Stimulated activated CD8-positive, alpha-beta memory T cell treated with anti-CD3 and anti-CD28 coated beads, Interleukin-2, amount 100 ng/mL, for 1 hour (primary cell): Measurements from ENCODE around the gene SSTR1.

Experiments
- DNase-seq, 2 donors: peaks; one replicate each; pipeline ENCODE4 v3.0.0-alpha.2; 2020; ENCODE audit warnings: low read depth in 2 of 2

Gene SSTR1

DNA sequence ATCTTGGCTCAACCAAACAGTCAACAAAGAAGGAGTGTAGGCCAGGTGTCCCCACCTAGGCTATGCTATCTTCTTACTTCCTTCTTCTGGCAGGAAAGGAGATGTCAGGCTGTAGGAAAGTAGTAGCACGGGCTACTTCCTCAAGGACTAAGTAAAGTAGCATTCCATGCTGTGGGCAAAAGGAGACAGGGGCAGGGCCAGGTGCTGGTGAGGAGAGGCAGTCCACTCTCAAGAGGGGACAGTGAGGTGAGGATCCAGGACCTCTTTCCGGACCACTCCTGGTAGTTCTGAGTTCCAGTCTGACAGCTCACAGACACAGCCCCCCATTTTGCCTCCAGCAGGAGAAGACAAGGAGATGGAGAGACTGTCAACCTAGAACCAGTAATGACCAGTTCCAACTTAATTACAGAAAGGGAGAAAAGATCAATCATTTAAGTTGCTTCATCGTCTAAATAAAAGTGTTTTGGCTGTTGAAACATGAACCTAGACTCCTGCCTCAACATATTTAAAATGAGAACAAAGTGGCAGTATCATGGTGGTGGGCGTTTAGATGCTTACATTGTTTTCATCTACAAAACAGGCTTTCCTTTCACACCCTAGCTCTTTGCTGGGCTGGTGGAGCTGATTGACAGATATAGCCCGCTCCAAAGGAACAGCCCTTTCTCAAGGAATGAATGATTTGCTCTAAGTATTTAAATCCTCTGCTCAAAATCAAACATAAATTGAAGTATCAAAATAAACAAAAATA lies 5.1 kb upstream of the SSTR1 start:
- no peak for DNase-seq

GRCh38 chr14:38203929-38204718 lies 3.6 kb upstream of the SSTR1 start:
- no peak for DNase-seq

DNA sequence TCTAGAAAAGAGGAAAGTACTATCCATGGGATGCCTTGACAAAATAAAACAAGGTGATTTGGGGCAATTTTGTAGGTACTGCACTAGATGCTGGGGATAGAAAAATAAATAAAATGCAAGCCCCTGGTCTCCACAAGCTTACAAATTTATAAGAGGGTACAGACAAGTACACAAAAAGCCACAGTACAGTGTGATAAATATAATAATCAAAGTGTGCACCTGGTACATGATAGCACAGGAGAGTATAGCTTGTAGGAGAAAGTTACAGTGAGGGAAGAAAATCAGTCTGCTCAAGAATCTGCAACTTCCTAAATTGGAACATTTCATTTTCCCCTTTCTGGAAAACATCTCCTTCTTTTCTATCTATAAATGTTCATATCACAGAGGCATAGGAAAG lies 3.0 kb upstream of the SSTR1 start:
- no peak for DNase-seq

GRCh38 chr14:38205119-38205813 lies 2.4 kb upstream of the SSTR1 start:
- DNase-seq = no peak

- no peak for DNase-seq
These were observed 1.6 kb upstream of the SSTR1 start for GRCh38 chr14:38205949-38206665.

DNA sequence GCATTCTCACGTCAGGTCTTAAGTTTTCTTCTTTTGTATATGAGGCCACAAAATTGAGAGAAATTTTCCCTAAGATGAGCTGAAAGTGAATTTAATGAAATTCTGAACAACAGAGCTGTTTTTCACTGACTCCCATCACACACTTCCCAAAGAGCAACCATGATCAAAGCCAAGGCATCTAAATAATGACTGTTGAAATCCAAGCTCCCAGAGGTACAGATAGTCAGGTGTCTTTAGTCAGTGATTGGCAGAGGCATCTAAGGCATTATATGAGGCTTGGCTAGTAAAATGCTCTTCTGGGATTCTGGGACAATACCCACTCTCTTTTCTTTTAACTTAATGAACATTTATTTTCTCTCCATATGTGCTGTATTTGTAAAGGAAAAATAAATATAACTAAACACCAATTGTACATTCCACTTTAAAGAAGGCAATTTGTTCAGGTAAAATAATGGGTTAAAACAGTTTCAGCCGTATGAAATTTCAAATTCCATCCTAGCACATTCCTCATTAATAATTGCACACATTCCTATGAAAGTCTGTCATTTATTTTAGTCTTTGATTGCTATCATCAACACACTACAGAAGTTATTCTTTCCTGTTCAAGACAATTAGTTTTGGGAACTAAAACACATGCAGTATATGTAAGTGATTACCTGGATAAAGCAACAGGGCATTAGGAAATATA lies 871 bp upstream of the SSTR1 start:
- DNase-seq = no peak

GRCh38 chr14:38207377-38207735 lies 348 bp upstream of the SSTR1 start:
- DNase-seq = no peak

GRCh38 chr14:38208618-38209562 lies 1.2 kb downstream of the SSTR1 start:
- no peak for DNase-seq

DNA sequence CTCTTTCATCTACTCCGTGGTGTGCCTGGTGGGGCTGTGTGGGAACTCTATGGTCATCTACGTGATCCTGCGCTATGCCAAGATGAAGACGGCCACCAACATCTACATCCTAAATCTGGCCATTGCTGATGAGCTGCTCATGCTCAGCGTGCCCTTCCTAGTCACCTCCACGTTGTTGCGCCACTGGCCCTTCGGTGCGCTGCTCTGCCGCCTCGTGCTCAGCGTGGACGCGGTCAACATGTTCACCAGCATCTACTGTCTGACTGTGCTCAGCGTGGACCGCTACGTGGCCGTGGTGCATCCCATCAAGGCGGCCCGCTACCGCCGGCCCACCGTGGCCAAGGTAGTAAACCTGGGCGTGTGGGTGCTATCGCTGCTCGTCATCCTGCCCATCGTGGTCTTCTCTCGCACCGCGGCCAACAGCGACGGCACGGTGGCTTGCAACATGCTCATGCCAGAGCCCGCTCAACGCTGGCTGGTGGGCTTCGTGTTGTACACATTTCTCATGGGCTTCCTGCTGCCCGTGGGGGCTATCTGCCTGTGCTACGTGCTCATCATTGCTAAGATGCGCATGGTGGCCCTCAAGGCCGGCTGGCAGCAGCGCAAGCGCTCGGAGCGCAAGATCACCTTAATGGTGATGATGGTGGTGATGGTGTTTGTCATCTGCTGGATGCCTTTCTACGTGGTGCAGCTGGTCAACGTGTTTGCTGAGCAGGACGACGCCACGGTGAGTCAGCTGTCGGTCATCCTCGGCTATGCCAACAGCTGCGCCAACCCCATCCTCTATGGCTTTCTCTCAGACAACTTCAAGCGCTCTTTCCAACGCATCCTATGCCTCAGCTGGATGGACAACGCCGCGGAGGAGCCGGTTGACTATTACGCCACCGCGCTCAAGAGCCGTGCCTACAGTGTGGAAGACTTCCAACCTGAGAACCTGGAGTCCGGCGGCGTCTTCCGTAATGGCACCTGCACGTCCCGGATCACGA lies 2.2 kb downstream of the SSTR1 start:
- no peak for DNase-seq

DNA sequence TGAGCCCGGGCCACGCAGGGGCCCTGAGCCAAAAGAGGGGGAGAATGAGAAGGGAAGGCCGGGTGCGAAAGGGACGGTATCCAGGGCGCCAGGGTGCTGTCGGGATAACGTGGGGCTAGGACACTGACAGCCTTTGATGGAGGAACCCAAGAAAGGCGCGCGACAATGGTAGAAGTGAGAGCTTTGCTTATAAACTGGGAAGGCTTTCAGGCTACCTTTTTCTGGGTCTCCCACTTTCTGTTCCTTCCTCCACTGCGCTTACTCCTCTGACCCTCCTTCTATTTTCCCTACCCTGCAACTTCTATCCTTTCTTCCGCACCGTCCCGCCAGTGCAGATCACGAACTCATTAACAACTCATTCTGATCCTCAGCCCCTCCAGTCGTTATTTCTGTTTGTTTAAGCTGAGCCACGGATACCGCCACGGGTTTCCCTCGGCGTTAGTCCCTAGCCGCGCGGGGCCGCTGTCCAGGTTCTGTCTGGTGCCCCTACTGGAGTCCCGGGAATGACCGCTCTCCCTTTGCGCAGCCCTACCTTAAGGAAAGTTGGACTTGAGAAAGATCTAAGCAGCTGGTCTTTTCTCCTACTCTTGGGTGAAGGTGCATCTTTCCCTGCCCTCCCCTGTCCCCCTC lies 3.0 kb downstream of the SSTR1 start:
- no peak for DNase-seq

DNA sequence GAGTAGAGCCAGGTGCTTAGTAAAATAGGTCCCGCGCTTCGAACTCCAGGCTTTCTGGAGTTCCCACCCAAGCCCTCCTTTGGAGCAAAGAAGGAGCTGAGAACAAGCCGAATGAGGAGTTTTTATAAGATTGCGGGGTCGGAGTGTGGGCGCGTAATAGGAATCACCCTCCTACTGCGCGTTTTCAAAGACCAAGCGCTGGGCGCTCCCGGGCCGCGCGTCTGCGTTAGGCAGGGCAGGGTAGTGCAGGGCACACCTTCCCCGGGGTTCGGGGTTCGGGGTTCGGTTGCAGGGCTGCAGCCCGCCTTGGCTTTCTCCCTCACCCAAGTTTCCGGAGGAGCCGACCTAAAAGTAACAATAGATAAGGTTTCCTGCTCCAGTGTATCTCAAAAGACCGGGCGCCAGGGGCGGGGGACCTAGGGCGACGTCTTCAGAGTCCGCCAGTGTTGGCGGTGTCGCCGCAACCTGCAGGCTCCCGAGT lies 3.6 kb downstream of the SSTR1 start:
- no peak for DNase-seq

- DNase-seq = no peak
These were observed 4.4 kb downstream of the SSTR1 start for GRCh38 chr14:38212111-38212510.

DNA sequence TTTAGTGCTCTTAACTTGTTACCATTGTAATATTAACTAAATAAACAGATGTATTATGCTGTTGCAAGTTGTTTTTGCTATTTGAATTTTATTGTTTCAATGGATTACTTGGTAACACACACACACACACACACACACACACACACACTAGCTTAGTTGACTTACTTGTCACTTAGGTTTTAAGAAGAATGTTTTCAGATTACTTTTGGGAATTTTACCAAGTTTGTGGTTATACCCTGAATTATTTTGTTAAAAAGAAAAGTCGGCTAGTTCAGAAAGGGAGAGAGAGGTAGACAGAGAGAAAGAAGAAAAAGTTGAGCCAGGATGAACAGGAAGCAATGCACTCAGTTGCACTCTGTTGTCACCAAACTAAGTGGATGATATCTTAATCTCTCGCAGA lies 5.3 kb downstream of the SSTR1 start:
- DNase-seq = no peak

GRCh38 chr14:38217553-38217952 lies 9.8 kb downstream of the SSTR1 start:
- DNase-seq = no peak

- no peak for DNase-seq
These were observed 13.4 kb downstream of the SSTR1 start for GRCh38 chr14:38221077-38221476.

- no peak for DNase-seq
These were observed 16.6 kb downstream of the SSTR1 start for GRCh38 chr14:38224338-38224737.

- no peak for DNase-seq
These were observed 18.2 kb downstream of the SSTR1 start for GRCh38 chr14:38225946-38226345.

DNA sequence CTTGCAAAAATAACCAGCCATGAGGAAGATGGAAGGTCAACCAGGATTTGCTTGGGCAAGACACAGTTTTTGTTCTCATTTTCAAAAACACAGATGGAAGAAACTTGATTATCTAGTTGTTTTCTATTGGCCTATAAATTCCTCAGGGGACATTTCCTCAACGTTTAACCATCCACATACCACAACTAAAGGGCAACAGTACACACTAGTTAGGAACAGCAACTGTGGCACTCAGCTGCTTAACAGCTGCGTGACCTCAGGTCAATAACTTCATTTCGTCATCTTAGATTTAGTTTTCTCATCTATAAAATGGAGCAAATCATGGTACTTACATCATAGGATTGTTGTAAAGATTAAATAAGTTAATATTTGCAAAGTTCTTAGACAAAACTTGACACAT lies 18.7 kb downstream of the SSTR1 start:
- no peak for DNase-seq

DNA sequence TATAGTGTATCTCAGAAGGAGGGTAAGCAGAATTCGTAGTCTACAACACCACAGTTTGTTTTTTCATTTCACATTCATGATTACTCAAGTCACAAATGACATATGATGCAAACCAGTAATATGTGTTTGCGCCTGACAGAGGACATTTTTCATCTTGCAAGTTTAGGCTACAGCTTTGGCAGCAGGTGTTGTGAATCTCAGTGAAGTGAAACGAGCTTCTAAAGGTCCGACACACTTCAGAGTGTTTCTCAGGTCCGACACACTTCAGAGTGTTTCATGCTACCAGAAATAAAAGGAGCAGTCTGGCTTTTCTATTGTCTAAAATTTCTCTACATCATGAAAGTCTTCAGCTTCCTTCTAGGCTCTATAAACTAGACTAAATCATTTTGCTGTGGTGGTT lies 25.5 kb downstream of the SSTR1 start:
- no peak for DNase-seq
